Stimulated activated CD8-positive, alpha-beta memory T cell treated with anti-CD3 and anti-CD28 coated beads, Interleukin-12 subunit alpha, Interleukin-12 subunit beta, amount 100 ng/mL, for 4 hours (primary cell): ENCODE data around the gene OVOL3.
"Not testable (repeated sequence)": the region's sequence is repeated elsewhere in the genome, so short reads cannot be mapped to it uniquely, and the experiment has no call there.

ENCODE experiments used
- DNase-seq: peaks from one replicate; pipeline ENCODE4 v3.0.0-alpha.2; 2020; ENCODE audit warnings: low read depth

The OVOL3 gene

DNA sequence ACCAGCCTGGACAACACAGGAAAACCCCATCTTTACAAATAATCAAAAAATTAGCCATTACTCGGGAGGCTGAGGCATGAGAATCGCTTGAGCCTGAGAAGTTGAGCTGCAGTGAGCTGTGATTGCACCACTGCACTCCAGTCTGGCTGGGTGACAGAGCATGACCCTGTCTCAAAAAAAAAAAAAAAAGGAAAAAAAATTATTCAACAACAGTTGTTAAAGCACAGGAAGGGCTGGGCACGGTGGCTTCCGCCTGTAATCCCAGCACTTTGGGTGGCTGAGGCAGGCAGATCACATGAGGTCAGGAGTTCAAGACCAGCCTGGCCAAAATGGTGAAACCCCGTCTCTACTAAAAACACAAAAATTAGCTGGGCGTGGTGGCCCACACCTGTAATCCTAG, 20.3 kb downstream of the OVOL3 start:
- not testable (repeated sequence) for DNase-seq

DNA sequence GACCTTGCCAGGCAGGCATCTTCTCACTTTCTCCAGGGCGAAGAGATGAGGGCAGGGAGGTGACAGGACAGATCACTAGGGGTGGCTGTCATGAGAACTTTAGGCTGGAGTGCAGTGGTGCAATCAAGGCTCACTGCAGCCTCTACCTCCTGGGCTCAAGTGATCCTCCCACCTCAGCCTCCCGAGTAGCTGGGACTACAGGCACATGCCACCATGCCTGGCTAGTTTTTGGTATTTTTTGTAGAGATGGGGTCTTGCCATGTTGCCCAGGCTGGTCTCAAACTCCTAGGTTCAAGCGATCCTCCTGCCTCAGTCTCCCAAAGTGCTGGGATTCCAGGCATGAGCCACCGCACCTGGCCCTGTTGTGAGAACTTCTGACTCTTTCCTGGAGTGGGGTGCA, 23.9 kb downstream of the OVOL3 start:
- DNase-seq = not testable (repeated sequence)

DNA sequence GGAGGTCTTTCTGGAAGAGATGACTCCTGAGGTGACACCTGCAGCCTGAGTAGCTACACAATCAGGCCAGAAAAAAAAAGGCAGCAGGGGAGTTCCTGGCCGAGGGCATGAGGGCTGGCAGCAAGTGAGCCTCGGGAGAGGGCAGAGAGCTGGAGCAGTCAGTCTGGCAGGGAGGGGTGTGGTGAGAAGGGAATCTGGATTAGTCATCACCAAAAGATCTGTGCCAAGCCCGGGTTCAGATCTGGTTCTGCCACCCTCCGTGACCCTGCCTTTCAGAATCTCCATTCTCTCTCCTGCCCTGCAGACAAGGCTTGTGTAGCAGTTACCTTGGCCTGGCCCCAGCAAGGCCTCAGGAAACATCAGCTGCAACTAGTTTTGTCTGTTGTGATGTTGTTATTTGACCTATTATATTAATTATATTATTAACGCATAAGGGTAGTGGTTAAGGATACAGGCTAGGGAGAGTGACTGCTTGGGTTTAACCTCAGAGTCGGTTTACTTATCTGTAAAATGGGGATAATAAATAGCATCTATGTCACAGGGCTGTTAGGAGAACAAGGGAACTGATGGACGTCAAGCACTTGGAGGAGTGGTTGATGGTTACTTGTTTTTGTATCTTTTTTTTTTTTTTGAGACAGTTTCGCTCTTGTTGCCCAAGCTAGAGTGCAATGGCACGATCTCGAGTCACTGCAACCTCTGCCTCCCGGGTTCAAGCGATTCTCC, 26.2 kb downstream of the OVOL3 start:
- DNase-seq = no peak

DNA sequence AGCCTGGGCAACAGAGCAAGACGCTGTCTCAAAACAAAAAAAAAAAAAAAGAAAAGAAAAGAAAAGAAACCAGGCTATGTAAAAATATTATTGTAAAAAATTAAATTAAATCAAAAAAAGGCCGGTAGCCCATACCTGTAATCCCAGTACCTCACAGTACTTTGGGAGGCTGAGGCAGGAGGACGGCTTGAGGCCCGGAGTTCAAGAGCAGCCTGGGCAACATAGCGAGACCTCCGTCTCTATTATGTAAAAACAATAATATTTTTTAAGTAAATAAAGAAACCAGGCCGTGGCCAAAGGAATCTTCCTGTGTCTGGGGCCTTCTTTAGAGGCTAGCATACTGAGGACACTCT, 28.2 kb downstream of the OVOL3 start:
- DNase-seq = no peak

DNA sequence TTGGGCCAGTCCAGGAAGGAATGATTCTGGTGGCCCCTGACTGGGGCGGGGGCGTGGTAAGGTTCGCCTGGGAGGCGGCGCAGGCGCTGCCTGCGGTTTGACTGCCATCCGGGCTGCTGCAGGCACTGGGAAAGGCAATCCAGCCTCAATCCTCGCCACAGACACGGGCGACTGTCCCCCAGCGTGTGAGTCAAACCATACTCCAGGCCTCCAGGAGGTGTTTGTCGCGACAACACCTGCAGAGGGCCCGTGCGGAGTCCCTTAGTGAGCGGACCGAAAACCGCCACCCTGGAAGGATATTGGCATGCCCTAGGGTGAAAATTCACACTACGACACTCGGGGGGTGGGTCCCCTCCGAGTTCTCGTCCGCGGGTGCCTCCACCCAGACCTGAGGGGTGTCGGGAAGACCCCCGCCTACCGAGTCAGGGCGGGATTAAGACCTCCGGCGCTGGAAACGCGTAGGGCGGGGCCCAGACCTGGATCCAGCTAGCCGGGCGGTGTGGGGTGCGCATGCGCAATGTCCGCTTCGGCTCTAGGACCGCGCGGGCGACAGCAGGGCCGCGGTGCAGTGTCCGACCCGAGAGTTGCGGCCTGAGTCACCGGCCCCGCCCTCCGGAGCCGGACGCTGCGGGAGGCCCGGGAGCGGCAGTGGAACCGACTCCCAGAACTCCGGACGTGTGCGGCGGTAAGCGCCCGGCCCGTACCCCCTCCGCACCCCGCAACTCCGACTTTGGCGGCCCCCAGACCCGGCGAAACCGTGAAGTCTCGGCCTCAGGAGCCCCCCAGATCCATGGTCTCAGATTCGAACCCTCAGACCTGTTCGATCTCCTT, 28.7 kb downstream of the OVOL3 start, which contains the start of gene CAPNS1:
TSS of gene CAPNS1 (plus strand) at position 594 of the 831 bp plus-strand sequence. CDS start 946 bp downstream, outside the sequence.
- DNase-seq = peak; percentile 86

DNA sequence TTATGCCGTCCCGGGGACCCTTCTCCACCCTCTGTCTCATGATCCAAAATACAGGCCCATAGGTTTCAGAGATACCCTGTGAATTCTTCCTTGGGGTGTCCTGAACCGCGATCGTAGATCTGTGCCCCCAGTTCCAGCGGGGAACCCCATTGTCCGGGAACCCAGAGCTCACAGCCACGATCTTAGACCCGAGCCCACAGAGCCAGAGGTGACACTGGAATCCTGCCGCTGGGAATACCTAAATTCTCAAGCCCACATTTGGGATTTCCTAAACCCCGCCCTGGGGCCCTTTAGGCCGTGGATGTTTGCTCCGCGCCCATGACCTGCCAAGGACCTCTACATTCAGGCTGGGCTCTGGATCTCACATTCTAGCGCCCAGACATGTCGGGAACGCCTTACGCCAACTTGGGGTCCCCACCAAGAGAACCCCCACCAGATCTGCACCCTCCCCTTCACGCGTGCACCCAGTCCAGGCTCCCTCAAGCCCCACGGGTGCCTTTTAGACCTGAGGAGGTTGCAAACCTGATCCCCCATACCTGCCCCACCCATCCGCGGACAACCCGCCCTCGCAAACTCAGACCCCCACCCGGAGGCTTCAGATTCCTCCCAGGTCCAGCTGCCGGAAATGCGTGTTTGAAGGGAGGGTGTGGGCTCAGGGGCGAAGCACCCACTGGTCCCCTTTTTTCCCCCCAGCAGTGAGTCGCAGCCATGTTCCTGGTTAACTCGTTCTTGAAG, 29.5 kb downstream of the OVOL3 start:
- peak; percentile 15 for DNase-seq

DNA sequence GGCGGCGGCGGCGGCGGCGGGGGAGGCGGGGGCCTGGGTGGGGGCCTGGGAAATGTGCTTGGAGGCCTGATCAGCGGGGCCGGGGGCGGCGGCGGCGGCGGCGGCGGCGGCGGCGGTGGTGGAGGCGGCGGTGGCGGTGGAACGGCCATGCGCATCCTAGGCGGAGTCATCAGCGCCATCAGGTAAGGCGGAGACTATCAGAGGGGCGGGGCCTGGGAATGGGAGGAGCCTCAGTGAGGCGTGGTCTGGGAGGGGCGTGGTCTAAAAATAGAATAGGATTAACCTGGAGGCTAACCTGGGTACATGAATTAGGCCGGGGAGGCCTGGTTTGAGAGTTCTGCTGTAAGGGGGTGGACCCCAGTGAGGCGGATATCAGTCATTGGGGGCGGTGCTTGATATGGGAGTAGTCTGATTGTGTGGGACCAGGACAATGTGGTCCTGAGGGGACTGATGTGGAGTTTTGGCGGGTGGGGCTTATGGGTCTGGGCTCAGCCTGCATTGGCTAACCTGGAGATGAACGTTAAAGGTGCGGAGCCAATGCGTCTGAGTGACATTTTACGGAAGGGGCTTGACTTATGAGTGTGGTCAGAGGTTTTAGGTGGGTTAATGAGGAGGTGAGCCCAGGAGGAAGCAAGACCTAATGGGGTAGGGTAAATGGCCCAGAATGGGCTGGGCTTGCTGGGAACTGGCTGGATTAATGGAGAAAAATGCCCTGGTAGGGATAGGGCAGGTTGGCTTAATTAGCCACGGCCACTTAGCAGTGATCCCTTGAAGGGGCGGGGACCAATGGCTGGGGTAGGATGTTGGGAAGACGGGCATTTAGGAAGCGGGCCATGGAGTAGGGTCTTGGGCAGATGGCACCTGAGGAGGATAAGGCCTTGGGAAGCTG, 30.3 kb downstream of the OVOL3 start:
- DNase-seq = peak; percentile 79

DNA sequence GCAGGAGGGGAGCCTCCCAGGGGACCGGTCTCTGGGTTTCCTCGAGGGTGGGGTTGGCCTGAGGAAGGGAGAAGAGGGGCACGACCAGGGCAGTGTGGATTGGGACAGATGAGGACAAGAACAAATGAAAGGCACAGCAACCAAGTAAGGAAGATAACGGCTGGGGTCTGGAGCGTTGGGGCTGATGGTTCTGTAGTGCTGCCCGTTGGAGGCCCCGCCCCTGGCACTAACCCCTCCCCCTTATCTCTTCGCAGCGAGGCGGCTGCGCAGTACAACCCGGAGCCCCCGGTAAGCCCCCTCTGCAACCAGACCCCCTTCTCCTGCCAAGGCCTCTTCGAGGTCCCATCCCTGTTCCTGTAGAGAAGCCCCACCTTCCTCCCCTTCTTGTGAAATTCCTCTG, 31.1 kb downstream of the OVOL3 start:
- DNase-seq = no peak

DNA sequence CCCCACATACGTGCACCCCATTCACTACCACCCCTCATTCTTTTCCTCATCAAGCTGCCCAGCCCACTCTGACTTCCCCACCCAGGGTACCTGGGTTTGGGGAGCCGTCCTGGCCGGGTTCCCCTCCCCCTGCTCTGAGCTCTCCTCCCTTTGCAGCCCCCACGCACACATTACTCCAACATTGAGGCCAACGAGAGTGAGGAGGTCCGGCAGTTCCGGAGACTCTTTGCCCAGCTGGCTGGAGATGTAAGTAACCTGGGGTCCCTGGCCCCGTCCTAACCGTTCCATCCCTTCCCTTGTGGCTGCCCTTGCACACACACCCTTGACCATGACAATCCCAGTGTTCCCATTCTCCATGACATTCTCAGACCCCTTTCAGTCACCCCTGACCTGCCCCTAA, 31.6 kb downstream of the OVOL3 start:
- DNase-seq = no peak

DNA sequence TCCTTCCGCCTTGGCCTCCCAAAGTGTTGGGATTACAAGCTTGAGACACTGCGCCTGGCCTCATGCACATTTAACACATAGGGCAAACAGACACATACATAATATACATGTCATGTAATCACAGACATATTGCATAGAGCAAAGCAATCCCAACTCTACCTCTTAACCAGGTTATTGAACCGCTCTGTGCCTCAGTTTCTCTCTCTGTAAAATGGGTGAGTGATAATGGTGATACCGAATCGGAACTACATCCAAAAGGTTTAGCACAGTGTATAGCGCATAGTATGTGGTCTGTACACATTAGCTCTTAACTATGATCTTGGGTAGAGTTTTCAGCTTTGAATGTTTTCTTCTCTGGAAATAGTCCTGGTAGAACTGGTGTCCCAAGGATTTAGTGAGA, 33.7 kb downstream of the OVOL3 start:
- DNase-seq = no peak

DNA sequence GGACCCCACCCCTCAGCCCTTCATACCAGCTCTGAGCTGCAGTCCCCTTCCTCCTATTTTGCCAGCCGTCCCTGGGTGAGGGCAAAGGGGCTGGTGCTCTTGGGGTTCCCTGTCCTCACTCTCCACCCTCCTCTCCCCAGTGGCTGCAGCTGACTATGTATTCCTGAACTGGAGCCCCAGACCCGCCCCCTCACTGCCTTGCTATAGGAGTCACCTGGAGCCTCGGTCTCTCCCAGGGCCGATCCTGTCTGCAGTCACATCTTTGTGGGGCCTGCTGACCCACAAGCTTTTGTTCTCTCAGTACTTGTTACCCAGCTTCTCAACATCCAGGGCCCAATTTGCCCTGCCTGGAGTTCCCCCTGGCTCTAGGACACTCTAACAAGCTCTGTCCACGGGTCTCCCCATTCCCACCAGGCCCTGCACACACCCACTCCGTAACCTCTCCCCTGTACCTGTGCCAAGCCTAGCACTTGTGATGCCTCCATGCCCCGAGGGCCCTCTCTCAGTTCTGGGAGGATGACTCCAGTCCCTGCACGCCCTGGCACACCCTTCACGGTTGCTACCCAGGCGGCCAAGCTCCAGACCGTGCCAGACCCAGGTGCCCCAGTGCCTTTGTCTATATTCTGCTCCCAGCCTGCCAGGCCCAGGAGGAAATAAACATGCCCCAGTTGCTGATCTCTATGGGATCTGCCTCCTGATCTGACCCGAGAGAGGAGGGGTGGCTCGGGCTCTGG, 38.9 kb downstream of the OVOL3 start:
- no peak for DNase-seq

DNA sequence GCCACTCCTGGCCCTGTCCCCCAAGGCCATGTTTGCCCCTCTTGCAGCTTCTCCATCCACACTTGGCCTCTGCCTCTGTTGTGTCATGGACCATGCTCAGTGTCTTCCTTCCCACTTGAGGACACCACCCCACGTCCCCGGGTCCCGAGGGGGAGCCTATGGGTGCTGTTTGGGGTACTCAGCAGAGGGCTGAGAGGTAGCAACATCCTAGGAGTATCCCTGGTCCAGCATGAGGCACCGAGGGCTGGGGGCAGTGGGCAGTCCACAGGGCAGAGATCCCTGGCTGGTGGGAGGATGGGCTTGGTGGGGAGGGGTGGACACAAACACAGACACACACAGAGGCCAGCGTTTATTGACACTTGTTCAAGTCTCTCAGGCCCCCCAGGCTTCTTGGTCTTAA, 39.6 kb downstream of the OVOL3 start:
- no peak for DNase-seq

DNA sequence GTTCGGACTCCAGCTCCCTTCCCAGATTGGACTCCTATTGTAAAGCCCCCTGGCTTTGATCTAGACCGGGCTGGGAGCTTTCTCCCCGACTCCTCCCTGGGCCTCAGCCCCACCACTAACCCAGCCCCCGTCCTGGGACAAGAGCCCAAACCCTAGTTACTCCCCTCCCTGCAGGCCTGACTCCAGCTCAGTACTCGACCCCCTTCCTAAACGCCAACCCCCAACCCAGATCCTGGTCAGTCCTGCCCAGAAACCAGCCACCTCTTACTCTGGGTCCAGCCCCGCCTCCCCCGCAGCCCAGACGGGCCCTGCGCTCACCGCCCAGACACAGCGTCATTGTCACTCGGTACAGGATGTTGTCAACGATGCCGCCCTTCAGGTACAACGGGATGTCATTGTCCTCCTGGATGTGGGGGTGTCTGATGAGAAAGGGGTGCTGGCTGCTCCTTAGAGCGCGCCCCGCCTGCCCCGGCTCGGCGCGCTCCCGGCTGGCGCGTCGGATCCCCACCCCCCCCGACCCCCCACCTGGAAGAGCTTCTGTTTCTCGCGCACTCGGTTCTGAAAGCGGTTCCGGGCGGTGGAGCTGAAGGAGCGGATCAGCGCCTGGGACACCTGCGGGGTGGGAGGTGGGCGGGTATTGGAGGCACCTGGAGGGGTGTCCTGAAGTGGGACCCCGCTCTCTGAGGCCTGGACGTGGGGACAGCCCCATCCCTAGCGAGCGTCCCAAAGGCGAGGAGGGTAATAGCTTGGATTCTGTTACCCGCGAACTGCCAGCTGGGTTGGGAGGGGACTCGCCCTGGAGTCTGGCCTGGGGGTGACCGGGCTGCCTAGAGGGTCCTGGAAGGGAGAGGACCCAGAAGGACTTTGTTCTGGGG, 40.4 kb downstream of the OVOL3 start:
- DNase-seq = no peak

DNA sequence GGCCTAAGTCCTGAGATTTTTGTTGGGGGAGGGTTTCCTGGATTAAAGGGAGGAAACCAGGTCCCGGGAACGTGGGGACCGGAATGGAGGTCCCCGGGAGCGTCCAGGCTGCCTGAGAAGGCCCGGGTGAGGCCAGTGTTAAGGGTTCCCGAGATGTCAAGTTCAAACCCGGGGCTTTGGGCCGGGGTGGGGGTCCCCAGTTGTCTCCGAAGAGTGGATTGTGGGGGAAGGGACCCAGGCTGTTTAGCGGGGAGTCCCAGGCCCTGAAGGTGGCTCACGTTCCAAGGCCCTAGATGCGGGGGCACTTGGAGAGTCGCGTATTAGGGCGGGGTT, 41.0 kb downstream of the OVOL3 start:
- DNase-seq = no peak

DNA sequence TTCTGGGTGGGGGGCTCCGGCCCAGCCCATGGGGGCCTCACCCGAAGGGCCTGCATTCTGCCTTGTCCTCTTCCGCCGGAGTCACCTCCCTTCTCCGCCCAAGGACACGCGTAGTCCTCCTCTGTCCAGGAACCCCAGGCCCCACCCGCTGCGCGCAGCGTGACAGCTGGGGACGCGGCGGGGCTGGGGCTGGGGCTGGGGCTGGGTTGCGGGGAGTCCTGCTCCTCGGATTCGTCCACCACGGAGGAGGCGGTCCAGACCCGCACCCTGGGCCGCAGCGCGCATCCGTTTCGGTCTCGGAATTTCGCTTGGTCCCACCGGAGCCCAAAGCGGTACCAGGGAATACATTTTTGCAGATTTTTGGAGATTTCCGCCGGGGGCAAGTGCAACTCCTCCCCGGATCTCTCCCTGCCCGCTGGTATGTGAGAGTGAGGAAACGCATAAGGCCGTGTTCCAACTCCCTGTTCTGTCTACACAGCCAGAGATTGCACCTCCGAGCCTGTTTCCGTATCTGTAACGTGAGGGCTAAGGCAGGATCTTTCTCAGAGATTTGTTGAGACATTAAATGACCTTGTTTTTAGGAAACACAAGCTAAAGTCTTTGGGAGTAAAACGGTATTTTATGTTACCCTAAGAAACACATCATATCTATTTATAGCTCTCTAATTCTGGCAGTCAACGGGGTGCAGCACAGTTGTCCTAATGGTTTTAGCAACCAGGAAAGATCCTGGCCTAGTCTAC, 41.6 kb downstream of the OVOL3 start, which contains the start of gene COX7A1:
TSS of gene COX7A1 (minus strand) at position 96 of the 740 bp plus-strand sequence. CDS start at position 56, 40 bp downstream.
- DNase-seq = no peak

DNA sequence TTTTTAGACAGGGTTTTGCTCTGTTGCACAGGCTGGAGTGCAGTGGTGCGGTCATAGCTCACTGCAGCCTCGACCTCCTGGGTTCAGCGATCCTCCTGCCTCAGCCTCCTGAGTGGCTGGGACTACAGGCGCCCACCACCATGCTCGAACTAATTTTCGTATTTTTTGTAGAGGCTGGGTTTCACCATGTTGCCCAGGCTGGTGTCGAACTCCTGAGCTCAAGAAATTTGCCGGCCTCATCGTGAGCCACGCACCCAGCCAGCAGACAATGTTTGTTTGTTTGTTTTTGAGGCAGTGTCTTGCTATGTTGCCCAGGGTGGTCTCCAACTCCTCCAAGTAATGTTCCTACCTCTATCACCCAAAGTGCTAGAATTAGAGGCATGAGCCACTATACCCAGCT, 42.2 kb downstream of the OVOL3 start:
- no peak for DNase-seq

DNA sequence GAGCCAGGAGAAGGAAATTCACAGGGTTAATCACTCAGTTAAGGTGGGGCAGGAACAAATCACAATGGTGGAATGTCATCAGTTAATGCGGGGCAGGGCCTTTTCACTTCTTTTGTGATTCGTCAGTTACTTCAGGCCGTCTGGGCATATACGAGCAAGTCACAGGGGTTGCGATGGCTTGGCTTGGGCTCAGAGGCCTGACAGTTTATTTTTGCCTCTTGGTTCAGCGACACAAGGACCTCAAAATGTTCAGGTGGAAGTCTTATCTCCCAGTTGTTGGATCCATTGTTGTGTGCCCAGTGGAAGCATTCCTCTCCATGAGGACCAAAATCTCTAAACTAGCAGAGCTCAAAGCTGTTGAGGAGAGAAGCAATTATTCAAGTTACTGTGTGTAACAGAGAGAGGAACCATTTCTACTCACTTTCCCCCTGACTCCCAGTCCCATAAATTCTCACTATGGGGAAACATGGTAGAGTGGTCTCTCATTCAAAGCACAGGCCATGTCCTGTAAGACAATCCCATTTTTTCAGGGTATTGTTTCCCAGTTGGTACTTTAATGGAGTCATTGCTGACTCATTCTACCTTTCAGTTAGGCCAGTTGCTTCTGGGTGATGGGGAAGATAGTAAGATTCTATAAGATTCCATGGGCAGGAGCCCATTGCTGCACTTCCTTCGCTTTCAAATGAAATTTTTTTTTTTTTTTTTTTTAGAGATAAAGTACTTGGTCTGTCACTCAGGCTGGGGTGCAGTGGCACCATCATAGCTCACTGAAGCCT, 50.1 kb downstream of the OVOL3 start:
- DNase-seq = no peak
